ENCODE results near the gene SBF1. TPM values are rescaled to one million over a fixed set of nuclear protein-coding genes. Genes with fewer than 3 reads are reported as not detected.

The SBF1 gene
- total RNA-seq, 1 donor from 2014 or later = 104 TPM

DNA sequence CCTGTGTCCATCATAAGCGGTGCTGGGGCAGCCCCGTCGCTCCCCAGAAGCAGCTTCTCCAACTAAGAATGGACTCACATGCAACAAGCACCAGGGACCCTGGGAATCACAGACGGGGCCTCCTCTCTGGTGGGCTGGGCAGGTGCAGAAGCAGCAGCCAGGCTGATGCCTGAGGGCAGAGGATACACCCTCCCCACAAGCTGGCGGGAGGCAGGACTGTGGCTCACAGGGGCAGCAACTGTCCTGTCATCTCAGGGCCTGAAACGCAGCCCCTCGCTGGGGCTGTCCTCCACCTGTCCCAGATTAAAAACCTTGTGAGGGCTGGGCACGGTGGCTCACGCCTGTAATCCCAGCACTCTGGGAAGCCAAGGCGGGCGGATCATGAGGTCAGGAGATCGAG, 3.1 kb upstream of the SBF1 start:
- H3K36me3 Mint-ChIP-seq (ENCODE audit: low read depth) = no peaks in the 10 kb centered on the region
- H3K4me3 Mint-ChIP-seq (ENCODE audit: unreplicated experiment) = no peak overlapping the region
- H3K27ac Mint-ChIP-seq (ENCODE audit: unreplicated experiment) = no peak overlapping the region
- TF ChIP-seq, protein P1, sequence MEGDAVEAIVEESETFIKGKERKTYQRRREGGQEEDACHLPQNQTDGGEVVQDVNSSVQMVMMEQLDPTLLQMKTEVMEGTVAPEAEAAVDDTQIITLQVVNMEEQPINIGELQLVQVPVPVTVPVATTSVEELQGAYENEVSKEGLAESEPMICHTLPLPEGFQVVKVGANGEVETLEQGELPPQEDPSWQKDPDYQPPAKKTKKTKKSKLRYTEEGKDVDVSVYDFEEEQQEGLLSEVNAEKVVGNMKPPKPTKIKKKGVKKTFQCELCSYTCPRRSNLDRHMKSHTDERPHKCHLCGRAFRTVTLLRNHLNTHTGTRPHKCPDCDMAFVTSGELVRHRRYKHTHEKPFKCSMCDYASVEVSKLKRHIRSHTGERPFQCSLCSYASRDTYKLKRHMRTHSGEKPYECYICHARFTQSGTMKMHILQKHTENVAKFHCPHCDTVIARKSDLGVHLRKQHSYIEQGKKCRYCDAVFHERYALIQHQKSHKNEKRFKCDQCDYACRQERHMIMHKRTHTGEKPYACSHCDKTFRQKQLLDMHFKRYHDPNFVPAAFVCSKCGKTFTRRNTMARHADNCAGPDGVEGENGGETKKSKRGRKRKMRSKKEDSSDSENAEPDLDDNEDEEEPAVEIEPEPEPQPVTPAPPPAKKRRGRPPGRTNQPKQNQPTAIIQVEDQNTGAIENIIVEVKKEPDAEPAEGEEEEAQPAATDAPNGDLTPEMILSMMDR (IDR thresholded peaks at IDR 0.05) = no peak
- DNase-seq (ENCODE audit: low spot score) = no peak
- H3K4me1 Mint-ChIP-seq (ENCODE audit: low read depth) = peaks cover 20% of the 10 kb centered on the region
- H3K9me3 Mint-ChIP-seq (ENCODE audit: low read depth) = no peaks in the 10 kb centered on the region
- H3K27me3 Mint-ChIP-seq (ENCODE audit: low read depth) = no peaks in the 10 kb centered on the region

DNA sequence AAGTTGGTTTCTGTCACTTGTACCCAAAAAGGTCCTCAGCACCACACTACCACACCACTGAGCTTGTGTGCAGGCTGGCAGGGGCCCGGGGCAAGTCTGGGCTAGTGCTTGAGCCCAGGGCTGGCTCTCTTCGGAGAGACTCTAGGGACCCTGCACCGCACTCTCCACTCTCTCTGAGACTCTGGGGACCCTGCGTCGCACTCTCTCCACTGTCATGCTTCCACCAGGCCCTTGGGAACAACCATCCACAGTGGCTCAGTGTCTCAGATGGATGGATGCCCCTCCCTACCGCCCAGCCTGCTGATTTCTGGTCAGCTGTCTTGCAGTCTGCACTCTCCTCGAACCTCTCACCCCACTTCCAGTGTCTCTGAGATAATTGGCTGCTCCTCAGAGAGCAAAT, 2.0 kb upstream of the SBF1 start:
- no peaks in the 10 kb centered on the region for H3K36me3 Mint-ChIP-seq (ENCODE audit: low read depth)
- H3K4me1 Mint-ChIP-seq (ENCODE audit: low read depth) = peaks cover 26% of the 10 kb centered on the region
- no peak for DNase-seq (ENCODE audit: low spot score)
- H3K27ac Mint-ChIP-seq (ENCODE audit: unreplicated experiment) = no peak overlapping the region
- H3K9me3 Mint-ChIP-seq (ENCODE audit: low read depth) = no peaks in the 10 kb centered on the region
- TF ChIP-seq, protein P1 (IDR thresholded peaks at IDR 0.05) = no peak
- H3K4me3 Mint-ChIP-seq (ENCODE audit: unreplicated experiment) = no peak overlapping the region
- no peaks in the 10 kb centered on the region for H3K27me3 Mint-ChIP-seq (ENCODE audit: low read depth)

DNA sequence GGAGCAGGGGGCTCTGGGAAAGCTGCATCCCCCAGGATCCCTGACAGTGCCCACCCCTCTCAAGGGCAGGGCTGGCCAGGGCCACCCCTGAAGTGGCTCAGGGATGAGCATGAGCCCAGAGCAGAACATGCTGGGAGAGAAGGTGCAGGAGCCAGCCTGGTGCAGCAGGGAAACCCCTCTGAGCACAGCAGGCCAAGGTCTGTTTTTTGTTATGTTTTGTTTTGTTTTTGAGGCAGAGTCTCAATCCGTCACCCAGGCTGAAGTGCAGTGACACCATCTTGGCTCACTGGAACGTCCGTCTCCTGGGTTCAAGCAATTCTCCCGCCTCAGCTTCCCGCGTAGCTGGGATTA, 792 bp upstream of the SBF1 start:
- no peaks in the 10 kb centered on the region for H3K27me3 Mint-ChIP-seq (ENCODE audit: low read depth)
- DNase-seq (ENCODE audit: low spot score) = no peak
- peaks cover 30% of the 10 kb centered on the region for H3K4me1 Mint-ChIP-seq (ENCODE audit: low read depth)
- TF ChIP-seq, protein P1 (IDR thresholded peaks at IDR 0.05) = no peak
- H3K36me3 Mint-ChIP-seq (ENCODE audit: low read depth) = no peaks in the 10 kb centered on the region
- H3K9me3 Mint-ChIP-seq (ENCODE audit: low read depth) = no peaks in the 10 kb centered on the region
- H3K27ac Mint-ChIP-seq (ENCODE audit: unreplicated experiment) = no peak overlapping the region
- H3K4me3 Mint-ChIP-seq (ENCODE audit: unreplicated experiment) = peak overlapping the region; percentile 58

DNA sequence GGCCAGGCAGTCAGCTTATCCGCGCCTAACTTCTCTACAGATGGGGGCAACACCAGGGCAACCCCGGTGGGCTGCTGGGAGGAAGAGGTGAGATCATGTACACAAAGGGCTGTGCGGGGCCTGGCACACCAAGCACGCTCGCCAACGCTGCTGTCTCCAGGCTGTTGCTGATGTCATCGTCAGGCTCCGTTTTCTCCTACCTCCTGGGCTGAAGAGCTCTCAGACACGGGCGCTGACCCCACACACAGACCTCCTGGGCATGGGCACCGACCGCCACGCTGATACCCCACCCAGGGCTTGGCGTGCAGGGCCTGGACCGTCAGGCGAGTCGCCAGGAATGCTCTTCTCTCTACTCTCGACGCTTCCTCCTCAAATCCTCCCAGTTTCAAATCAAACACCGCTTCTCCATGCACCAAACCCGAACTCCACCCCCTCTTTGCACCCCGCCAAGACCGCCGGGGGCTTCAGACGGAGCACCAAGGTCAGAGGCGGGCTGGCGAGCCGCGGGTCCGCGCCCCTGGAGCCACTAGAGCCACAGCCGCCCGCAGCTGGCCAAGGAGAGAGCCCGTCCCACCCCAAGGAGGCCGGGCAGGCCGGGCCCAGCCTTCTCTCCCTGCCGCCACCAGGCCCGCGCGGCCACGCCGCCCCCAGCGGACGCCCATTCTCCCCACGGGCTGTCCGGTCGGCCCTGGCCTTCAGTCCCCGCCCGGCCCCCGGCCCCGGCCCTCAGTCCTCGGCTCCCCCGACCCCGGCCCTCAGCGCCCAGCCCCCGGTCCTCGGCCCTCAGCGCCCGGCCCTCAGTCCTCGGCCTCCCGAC, 772 bp downstream of the SBF1 start:
- peaks cover 40% of the 10 kb centered on the region for H3K4me1 Mint-ChIP-seq (ENCODE audit: low read depth)
- no peaks in the 10 kb centered on the region for H3K9me3 Mint-ChIP-seq (ENCODE audit: low read depth)
- H3K36me3 Mint-ChIP-seq (ENCODE audit: low read depth) = no peaks in the 10 kb centered on the region
- no peak for DNase-seq (ENCODE audit: low spot score)
- TF ChIP-seq, protein P1 (IDR thresholded peaks at IDR 0.05) = peak; percentile 19
- H3K27me3 Mint-ChIP-seq (ENCODE audit: low read depth) = no peaks in the 10 kb centered on the region
- peak overlapping the region; percentile 97 for H3K4me3 Mint-ChIP-seq (ENCODE audit: unreplicated experiment)
- peak overlapping the region; percentile 98 for H3K27ac Mint-ChIP-seq (ENCODE audit: unreplicated experiment)

DNA sequence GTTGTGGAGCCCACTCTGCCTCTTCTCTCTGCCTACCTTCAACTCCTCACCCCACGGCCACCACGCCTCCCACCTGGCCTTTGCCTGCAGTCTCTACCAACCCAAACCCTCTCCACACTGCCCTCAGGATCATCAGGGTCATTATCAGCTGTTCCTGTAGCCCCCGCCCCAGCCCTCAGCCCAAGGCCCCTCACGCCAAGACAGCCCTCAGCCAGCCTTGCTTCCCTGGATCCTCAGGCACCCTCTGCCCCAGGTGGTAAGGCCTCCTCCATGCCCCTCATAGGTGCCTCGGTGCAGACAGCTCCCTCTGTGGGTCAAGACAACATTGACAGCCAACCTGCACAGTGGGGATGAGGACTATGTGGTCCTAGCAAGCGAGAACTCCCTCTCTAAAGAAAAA, 1.7 kb downstream of the SBF1 start:
- no peak for DNase-seq (ENCODE audit: low spot score)
- Mint-ChIP-seq H3K27ac (ENCODE audit: unreplicated experiment) (peak overlapping the region; percentile 98), H3K4me3 (ENCODE audit: unreplicated experiment) (peak overlapping the region; percentile 97), H3K27me3 (ENCODE audit: low read depth) (no peaks in the 10 kb centered on the region), H3K36me3 (ENCODE audit: low read depth) (no peaks in the 10 kb centered on the region), H3K9me3 (ENCODE audit: low read depth) (no peaks in the 10 kb centered on the region), H3K4me1 (ENCODE audit: low read depth) (peaks cover 40% of the 10 kb centered on the region)
- TF ChIP-seq, protein P1 (IDR thresholded peaks at IDR 0.05) = peak; percentile 54

Data from chondrocyte (in vitro differentiated cells).